Psoas muscle (tissue), 8 donors: ENCODE measurements around the gene ST6GALNAC3. TPM values are rescaled to one million over a fixed set of nuclear protein-coding genes. Genes with fewer than 3 reads are reported as not detected.

Experiments
- ATAC-seq, 4 donors: fragments of 200-7000 bp; cut with Tn5 transposase; one replicate each; pipeline ENCODE4 v1.9.1; 2020; ENCODE audit warnings: moderate library complexity in 3 of 4, mild to moderate bottlenecking in 2 of 4
- DNase-seq, 2 donors: peaks; one replicate each; pipeline ENCODE4 v3.0.0-alpha.2; 2020
- H3K27ac ChIP-seq: fragments of 200-600 bp; one replicate; pipeline ENCODE4 v1.8.0; 2022
- H3K27me3 ChIP-seq, 3 donors: fragments of 200-600 bp in 1 of 3; one replicate each; pipeline versions ENCODE4 v1.6.1 to v1.8.0; 2013 to 2022; ENCODE audit warnings: low read length in 2 of 3, mild to moderate bottlenecking in 2 of 3, moderate library complexity in 1 of 3; ENCODE audit not compliant: insufficient read depth in 3 of 3
- H3K36me3 ChIP-seq, 2 donors: fragments of 200-600 bp in 1 of 2; one replicate each; pipeline versions ENCODE4 v1.6.1 to v1.8.0; 2013 to 2022; ENCODE audit warnings: low read depth in 1 of 2, mild to moderate bottlenecking in 1 of 2, moderate library complexity in 1 of 2; ENCODE audit not compliant: insufficient read depth in 1 of 2
- H3K4me1 ChIP-seq: fragments of 200-600 bp; one replicate; pipeline ENCODE4 v1.8.0; 2022
- H3K4me3 ChIP-seq: fragments of 200-600 bp; one replicate; pipeline ENCODE4 v1.8.0; 2022; ENCODE audit warnings: mild to moderate bottlenecking
- H3K9me3 ChIP-seq: fragments of 200-600 bp; one replicate; pipeline ENCODE4 v1.8.0; 2022
- CTCF ChIP-seq: fragments of 200-600 bp; IDR thresholded peaks from one replicate; pipeline ENCODE4 v1.8.0; 2022; ENCODE audit warnings: antibody characterized with exemption
- WGBS, 3 donors: extraction: QIAGEN DNeasy Blood & Tissue Kit; methylation state at CpG; one replicate each; pipeline versions ENCODE4 v1.1.6 to v1.1.7; 2013; 5-methylcytosine and 5-hydroxymethylcytosine counted together
- intact Hi-C, 2 donors: fragments of 100-400 bp; cut with DNase I; formaldehyde crosslinking; loops; one replicate each; pipeline versions ENCODE4 v1.11.0 to v1.14.2; 2022
- polyA plus RNA-seq, 3 donors: library from polyadenylated mRNA; stranded (reverse); fragments of 200-250 nt; gene quantifications; one replicate each; pipeline ENCODE4 v1.2.3, GENCODE V29; 2013
- total RNA-seq, 4 donors: library from RNA; stranded (reverse); fragmentation: NEBNext Ultra II Directional in 2 of 4; extraction: Animal tissue kit (Norgen Biotek cat#: 25700) in 2 of 4; gene quantifications; one replicate each; pipeline versions ENCODE4 v1.2.1 to v1.2.4, GENCODE V29; 2021 to 2023
- donor health status: healthy with polysubstance abuse.
- donor health status: DM: no; HTN: no; CAD: no; lungs with moderate emphysema.
- donor health status: Bipolar disorder and iron deficiency.
- donor health status: healthy.
- donor health status: DM: yes; HTN: yes; CAD: no.
- donor health status: DM: no; HTN: no; CAD: no.
- donor health status: DM: no; HTN: no; CAD: no.
- donor health status: DM: yes; HTN: yes; CAD: no.

The ST6GALNAC3 gene
- total and polyA plus RNA-seq, 7 donors: 1.3 to 5.4 (median 2.3) TPM

GRCh38 chr1:76511558-76512179 lies 437.1 kb downstream of the ST6GALNAC3 start:
- no peak for TF ChIP-seq CTCF
- Histone ChIP-seq H3K27me3 (no peaks in the 10 kb centered on the region), H3K27ac (no peak overlapping the region), H3K4me3 (no peak overlapping the region), H3K4me1 (peaks cover 4% of the 10 kb centered on the region), H3K9me3 (no peaks in the 10 kb centered on the region), H3K36me3 (no peaks in the 10 kb centered on the region)
- 37 to 43% (median 40%) methylated on average over 5 of the region's 5 CpGs for WGBS, 3 donors
- intact Hi-C loops: no loop called here
- ATAC-seq (no peak), DNase-seq (no peak)

- intact Hi-C loops: no loop called here
- Histone ChIP-seq H3K27me3 (no peaks in the 10 kb centered on the region), H3K4me1 (no peaks in the 10 kb centered on the region), H3K9me3 (no peaks in the 10 kb centered on the region), H3K27ac (no peak overlapping the region), H3K36me3 (no peaks in the 10 kb centered on the region), H3K4me3 (no peak overlapping the region)
- 70 to 80% (median 75%) methylated on average over 3 of the region's 3 CpGs for WGBS, 3 donors
- ATAC-seq: no peak
- no peak for TF ChIP-seq CTCF
- no peak for DNase-seq
These were observed 456.4 kb downstream of the ST6GALNAC3 start for GRCh38 chr1:76530953-76531352.

- no peak for ATAC-seq
- no peak for DNase-seq
- H3K27ac ChIP-seq: no peak overlapping the region
- no peaks in the 10 kb centered on the region for H3K4me1 ChIP-seq
- 24 to 57% (median 31%) methylated on average over 2 of the region's 2 CpGs for WGBS, 3 donors
- H3K27me3 ChIP-seq: no peaks in the 10 kb centered on the region
- H3K4me3 ChIP-seq: no peak overlapping the region
- H3K36me3 ChIP-seq: no peaks in the 10 kb centered on the region
- TF ChIP-seq CTCF: no peak
- H3K9me3 ChIP-seq: no peaks in the 10 kb centered on the region
- intact Hi-C loops: no loop called here
These were observed 467.1 kb downstream of the ST6GALNAC3 start for GRCh38 chr1:76541618-76542017.

GRCh38 chr1:76542359-76542758 lies 467.8 kb downstream of the ST6GALNAC3 start:
- intact Hi-C loops: no loop called here
- ATAC-seq: no peak
- no peaks in the 10 kb centered on the region for H3K27me3 ChIP-seq
- H3K9me3 ChIP-seq: no peaks in the 10 kb centered on the region
- H3K36me3 ChIP-seq: no peaks in the 10 kb centered on the region
- H3K4me3 ChIP-seq: no peak overlapping the region
- no peaks in the 10 kb centered on the region for H3K4me1 ChIP-seq
- no peak for DNase-seq
- TF ChIP-seq CTCF: no peak
- no peak overlapping the region for H3K27ac ChIP-seq

GRCh38 chr1:76543495-76543894 lies 468.9 kb downstream of the ST6GALNAC3 start:
- WGBS, 3 donors: 77 to 86% (median 81%) methylated on average over 3 of the region's 3 CpGs
- intact Hi-C loops: no loop called here
- no peaks in the 10 kb centered on the region for H3K36me3 ChIP-seq
- no peaks in the 10 kb centered on the region for H3K4me1 ChIP-seq
- no peak for DNase-seq
- no peak overlapping the region for H3K4me3 ChIP-seq
- H3K27ac ChIP-seq: no peak overlapping the region
- no peak for ATAC-seq
- no peaks in the 10 kb centered on the region for H3K9me3 ChIP-seq
- TF ChIP-seq CTCF: no peak
- no peaks in the 10 kb centered on the region for H3K27me3 ChIP-seq
